ENCODE measurements around the gene GSG1L2.

GSG1L2 gene

DNA sequence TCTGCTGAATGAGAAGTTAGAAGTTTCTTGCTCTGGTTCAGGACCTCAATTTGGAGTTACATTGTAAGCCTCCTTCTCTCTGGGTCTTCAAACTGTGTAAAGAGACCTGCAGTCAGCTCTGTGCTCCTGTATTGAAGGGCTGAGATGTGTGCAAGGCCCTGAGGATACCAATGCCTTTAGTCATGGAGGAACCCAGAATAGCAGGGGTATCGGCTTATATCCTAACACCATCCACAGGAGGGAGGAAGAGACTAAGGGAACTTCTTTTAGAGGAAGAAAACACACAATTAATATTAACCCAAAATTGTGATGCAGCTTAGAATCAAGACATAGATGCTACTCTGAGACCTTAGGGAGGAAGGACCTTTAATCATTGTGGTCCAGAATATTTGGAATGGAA, 40.3 kb upstream of the GSG1L2 start:
- H3K4me3 ChIP-seq (ENCODE audit: low read length), result no peak overlapping the region
- TF ChIP-seq EZH2phosphoT487 (IDR thresholded peaks at IDR 0.05; ENCODE audit: low read depth), result no peak
- TF ChIP-seq CTCF (IDR thresholded peaks at IDR 0.05; ENCODE audit: low read depth, low read length), result no peak
- H2AFZ ChIP-seq (ENCODE audit: low read depth, low read length), result no peak overlapping the region
- H3K9ac ChIP-seq (ENCODE audit: low read length), result no peak overlapping the region
- H3K4me1 ChIP-seq (ENCODE audit: low read length), result no peaks in the 10 kb centered on the region
- no peaks in the 10 kb centered on the region for H3K9me3 ChIP-seq (ENCODE audit: insufficient read depth, low read length)
- no peak overlapping the region for H3K27ac ChIP-seq (ENCODE audit: low read length)
- no peak overlapping the region for H3K4me2 ChIP-seq (ENCODE audit: low read length)
- no peaks in the 10 kb centered on the region for H4K20me1 ChIP-seq (ENCODE audit: insufficient read depth, low read length)
- H3K79me2 ChIP-seq (ENCODE audit: low read length), result no peaks in the 10 kb centered on the region
- H3K36me3 ChIP-seq (replicated peaks; ENCODE audit: low read depth, low read length), result no peaks in the 10 kb centered on the region
- H3K27me3 ChIP-seq (ENCODE audit: low read depth, low read length), result no peaks in the 10 kb centered on the region

DNA sequence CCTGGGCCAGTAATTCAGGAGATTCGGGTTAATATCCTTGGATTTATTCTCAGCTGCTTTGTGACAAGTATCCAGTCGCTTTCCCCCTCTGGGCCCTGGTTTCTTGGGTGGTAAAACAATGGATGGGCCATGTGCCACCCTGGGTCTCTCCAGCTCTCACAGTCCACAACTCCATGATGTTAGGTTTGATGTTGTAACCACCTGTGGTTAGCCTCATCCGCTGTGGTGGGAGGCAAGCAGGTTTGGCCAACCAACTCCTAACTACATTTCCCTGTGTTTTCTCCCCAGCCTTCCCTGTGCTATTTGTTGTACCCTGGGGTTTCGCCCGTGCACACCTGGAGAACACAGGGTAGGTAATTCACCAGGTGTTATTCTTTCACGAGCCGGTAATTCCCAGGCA, 39.0 kb upstream of the GSG1L2 start:
- Histone ChIP-seq H3K4me3 (ENCODE audit: low read length) (no peak overlapping the region), H3K4me1 (ENCODE audit: low read length) (no peaks in the 10 kb centered on the region), H3K79me2 (ENCODE audit: low read length) (no peaks in the 10 kb centered on the region), H3K27me3 (ENCODE audit: low read depth, low read length) (no peaks in the 10 kb centered on the region), H3K9ac (ENCODE audit: low read length) (no peak overlapping the region), H3K27ac (ENCODE audit: low read length) (no peak overlapping the region), H3K4me2 (ENCODE audit: low read length) (no peak overlapping the region), H3K9me3 (ENCODE audit: insufficient read depth, low read length) (no peaks in the 10 kb centered on the region), H4K20me1 (ENCODE audit: insufficient read depth, low read length) (no peaks in the 10 kb centered on the region), H2AFZ (ENCODE audit: low read depth, low read length) (no peak overlapping the region), H3K36me3 (replicated peaks; ENCODE audit: low read depth, low read length) (no peaks in the 10 kb centered on the region)
- TF ChIP-seq EZH2phosphoT487 (IDR thresholded peaks at IDR 0.05; ENCODE audit: low read depth), result no peak
- no peak for TF ChIP-seq CTCF (IDR thresholded peaks at IDR 0.05; ENCODE audit: low read depth, low read length)

- no peak overlapping the region for H3K27ac ChIP-seq (ENCODE audit: low read length)
- H3K36me3 ChIP-seq (replicated peaks; ENCODE audit: low read depth, low read length), result no peaks in the 10 kb centered on the region
- H3K9me3 ChIP-seq (ENCODE audit: insufficient read depth, low read length), result no peaks in the 10 kb centered on the region
- H3K4me1 ChIP-seq (ENCODE audit: low read length), result no peaks in the 10 kb centered on the region
- no peak overlapping the region for H3K9ac ChIP-seq (ENCODE audit: low read length)
- no peak overlapping the region for H3K4me2 ChIP-seq (ENCODE audit: low read length)
- no peak overlapping the region for H3K4me3 ChIP-seq (ENCODE audit: low read length)
- no peak overlapping the region for H2AFZ ChIP-seq (ENCODE audit: low read depth, low read length)
- H3K27me3 ChIP-seq (ENCODE audit: low read depth, low read length), result no peaks in the 10 kb centered on the region
- H4K20me1 ChIP-seq (ENCODE audit: insufficient read depth, low read length), result no peaks in the 10 kb centered on the region
- TF ChIP-seq EZH2phosphoT487 (IDR thresholded peaks at IDR 0.05; ENCODE audit: low read depth) (no peak), CTCF (IDR thresholded peaks at IDR 0.05; ENCODE audit: low read depth, low read length) (no peak)
- H3K79me2 ChIP-seq (ENCODE audit: low read length), result no peaks in the 10 kb centered on the region
These were observed 37.9 kb upstream of the GSG1L2 start for GRCh38 chr17:9859781-9860180.

DNA sequence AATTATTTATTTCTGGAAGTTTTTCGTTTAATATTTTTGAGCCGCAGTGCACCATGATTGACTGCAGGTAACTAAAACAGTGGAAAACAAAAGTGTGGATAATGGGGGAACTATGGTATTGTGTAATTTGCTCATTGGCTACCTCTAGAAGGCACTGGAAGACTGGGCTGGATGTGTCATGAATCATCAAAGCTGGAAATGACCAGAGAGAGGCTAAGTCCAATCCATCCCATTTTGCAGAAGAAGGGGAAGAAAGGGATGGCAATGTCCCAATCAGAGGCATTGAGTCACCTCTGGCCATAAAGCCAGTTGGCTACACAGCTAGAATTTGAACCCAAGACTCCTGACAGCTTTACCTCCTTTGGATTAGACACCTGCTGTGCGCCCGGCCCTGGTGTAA, 33.2 kb upstream of the GSG1L2 start:
- H3K36me3 ChIP-seq (replicated peaks; ENCODE audit: low read depth, low read length), result no peaks in the 10 kb centered on the region
- no peak overlapping the region for H2AFZ ChIP-seq (ENCODE audit: low read depth, low read length)
- H3K27ac ChIP-seq (ENCODE audit: low read length), result no peak overlapping the region
- H3K4me3 ChIP-seq (ENCODE audit: low read length), result no peak overlapping the region
- H3K9ac ChIP-seq (ENCODE audit: low read length), result no peak overlapping the region
- no peak overlapping the region for H3K4me2 ChIP-seq (ENCODE audit: low read length)
- H3K27me3 ChIP-seq (ENCODE audit: low read depth, low read length), result no peaks in the 10 kb centered on the region
- H3K9me3 ChIP-seq (ENCODE audit: insufficient read depth, low read length), result no peaks in the 10 kb centered on the region
- no peaks in the 10 kb centered on the region for H4K20me1 ChIP-seq (ENCODE audit: insufficient read depth, low read length)
- TF ChIP-seq EZH2phosphoT487 (IDR thresholded peaks at IDR 0.05; ENCODE audit: low read depth), result no peak
- no peak for TF ChIP-seq CTCF (IDR thresholded peaks at IDR 0.05; ENCODE audit: low read depth, low read length)
- no peaks in the 10 kb centered on the region for H3K79me2 ChIP-seq (ENCODE audit: low read length)
- H3K4me1 ChIP-seq (ENCODE audit: low read length), result no peaks in the 10 kb centered on the region

All from OCI-LY3 (cell line).